IMR-90 (cell line): ENCODE results near the gene RFX6. TPM values are rescaled to one million over a fixed set of nuclear protein-coding genes. Genes with fewer than 3 reads are reported as not detected.

Experiments used
- ATAC-seq: fragments of 200-7000 bp; cut with Tn5 transposase; 2 replicates; pipeline ENCODE4 v1.9.1; 2020; ENCODE audit warnings: low read depth, mild to moderate bottlenecking, moderate library complexity
- BruUV-seq: library from RNA; stranded (reverse); fragments of 400-500 nt; replicated peaks from 2 replicates; lab custom pipeline; 2021; lab: Mats Ljungman, UMichigan
- CTCF ChIA-PET: fragments of 300-600 bp; formaldehyde crosslinking; extraction: SDS; loops from one replicate; lab custom pipeline; 2021; ENCODE audit warnings: antibody characterized with exemption; lab: Yijun Ruan, JAX
- POLR2A ChIA-PET: fragments of 300-600 bp; sonication (Branson Sonifier 250); formaldehyde crosslinking; loops from one replicate; lab custom pipeline; 2022; ENCODE audit warnings: antibody characterized with exemption; ENCODE audit not compliant: unreplicated experiment; lab: Charles Lee
- DNase-seq: peaks from one replicate; pipeline ENCODE4 v3.0.0; 2013
- H2AFZ ChIP-seq: replicated peaks from 2 replicates; pipeline ENCODE3; 2013; ENCODE audit warnings: low read length, mild to moderate bottlenecking; ENCODE audit not compliant: poor library complexity
- H2AK5ac ChIP-seq: 2 replicates; pipeline ENCODE4 v1.6.1; 2013; ENCODE audit warnings: low read depth, low read length, inconsistent platforms
- H2AK9ac ChIP-seq: replicated peaks from 2 replicates; pipeline ENCODE3; 2013; ENCODE audit warnings: mild to moderate bottlenecking, low read depth, low read length, moderate library complexity; ENCODE audit not compliant: poor library complexity
- H2BK120ac ChIP-seq: 2 replicates; pipeline ENCODE4 v1.6.1; 2013; ENCODE audit warnings: low read depth, low read length, inconsistent platforms
- H2BK15ac ChIP-seq: 3 replicates; pipeline ENCODE4 v1.6.1; 2013; ENCODE audit warnings: low read depth, low read length, inconsistent platforms
- H2BK20ac ChIP-seq: 2 replicates; pipeline ENCODE4 v1.6.1; 2013; ENCODE audit warnings: low read depth, mild to moderate bottlenecking, inconsistent platforms, low read length, moderate library complexity
- H2BK5ac ChIP-seq: 2 replicates; pipeline ENCODE4 v1.6.1; 2013; ENCODE audit warnings: mild to moderate bottlenecking, low read depth, low read length, inconsistent platforms; ENCODE audit not compliant: poor library complexity, severe bottlenecking
- H3K14ac ChIP-seq: replicated peaks from 2 replicates; pipeline ENCODE4 v1.6.1; 2013; ENCODE audit warnings: low read depth, low read length, inconsistent platforms
- H3K18ac ChIP-seq: 2 replicates; pipeline ENCODE4 v1.6.1; 2013; ENCODE audit warnings: low read depth, low read length, control low read depth
- H3K23ac ChIP-seq: 2 replicates; pipeline ENCODE4 v1.6.1; 2013; ENCODE audit warnings: low read depth, low read length, inconsistent platforms
- H3K27ac ChIP-seq: 2 replicates; pipeline ENCODE4 v1.5.1; 2013; ENCODE audit warnings: mild to moderate bottlenecking, control low read depth, low read length; ENCODE audit not compliant: insufficient read depth
- H3K27me3 ChIP-seq: 2 replicates; pipeline ENCODE4 v1.6.1; 2013; ENCODE audit warnings: low read length; ENCODE audit not compliant: control insufficient read depth, insufficient read depth
- H3K36me3 ChIP-seq: 2 replicates; pipeline ENCODE4 v1.6.1; 2013; ENCODE audit warnings: low read length, mixed read lengths; ENCODE audit not compliant: control insufficient read depth, insufficient read depth
- H3K4ac ChIP-seq: 2 replicates; pipeline ENCODE4 v1.6.1; 2013; ENCODE audit warnings: low read depth, low read length, inconsistent platforms
- H3K4me1 ChIP-seq: 2 replicates; pipeline ENCODE4 v1.6.1; 2013; ENCODE audit warnings: low read length, mixed read lengths; ENCODE audit not compliant: control insufficient read depth, insufficient read depth
- H3K4me2 ChIP-seq: 2 replicates; pipeline ENCODE4 v1.6.1; 2013; ENCODE audit warnings: low read depth, mild to moderate bottlenecking, control low read depth, low read length, moderate library complexity
- H3K4me3 ChIP-seq: 2 replicates; pipeline ENCODE4 v1.5.1; 2013; ENCODE audit warnings: low read depth, mild to moderate bottlenecking, control low read depth, low read length, moderate library complexity; ENCODE audit not compliant: insufficient read depth
- H3K56ac ChIP-seq: 2 replicates; pipeline ENCODE4 v1.6.1; 2013; ENCODE audit warnings: low read length, inconsistent platforms; ENCODE audit not compliant: insufficient read depth; ENCODE audit errors: extremely low read depth
- H3K79me1 ChIP-seq, 2 experiments: 2 replicates each; pipeline ENCODE4 v1.6.1; 2013; ENCODE audit warnings: low read length in 2 of 2, inconsistent platforms in 1 of 2, low read depth in 1 of 2
- H3K9ac ChIP-seq: 2 replicates; pipeline ENCODE4 v1.6.1; 2013; ENCODE audit warnings: low read depth, low read length, control low read depth
- H3K9me1 ChIP-seq: 2 replicates; pipeline ENCODE4 v1.6.1; 2013; ENCODE audit warnings: low read length, inconsistent platforms; ENCODE audit not compliant: insufficient read depth
- H3K9me3 ChIP-seq: 2 replicates; pipeline ENCODE4 v1.6.1; 2013; ENCODE audit warnings: low read length; ENCODE audit not compliant: control insufficient read depth, insufficient read depth
- H4K20me1 ChIP-seq: 2 replicates; pipeline ENCODE4 v1.6.1; 2013; ENCODE audit warnings: low read length, inconsistent platforms; ENCODE audit not compliant: insufficient read depth
- H4K5ac ChIP-seq: 2 replicates; pipeline ENCODE4 v1.6.1; 2013; ENCODE audit warnings: mild to moderate bottlenecking, low read depth, low read length, control low read depth
- H4K8ac ChIP-seq, 2 experiments: 2 replicates each; pipeline ENCODE4 v1.6.1; 2013; ENCODE audit warnings: low read depth in 2 of 2, low read length in 2 of 2, control low read depth in 1 of 2, inconsistent platforms in 1 of 2
- H4K91ac ChIP-seq: 2 replicates; pipeline ENCODE4 v1.6.1; 2013; ENCODE audit warnings: low read depth, low read length, inconsistent platforms; ENCODE audit not compliant: insufficient read depth
- FOS ChIP-seq: fragments of 150-350 bp; IDR thresholded peaks from 2 replicates; pipeline ENCODE4 v1.6.1; 2016; ENCODE audit warnings: low read depth, low read length
- NFE2L2 ChIP-seq: fragments of 150-350 bp; IDR thresholded peaks from 2 replicates; pipeline ENCODE4 v1.6.1; 2016; ENCODE audit warnings: low read depth, mild to moderate bottlenecking, low read length
- dilution Hi-C: fragments of 300-500 bp; cut with HindIII; formaldehyde crosslinking; loops from one replicate; pipeline ENCODE4 v1.14.3; 2018; ENCODE audit warnings: low sequenced_read_pairs; ENCODE audit not compliant: unreplicated experiment
- in situ Hi-C: fragments of 300-500 bp; cut with MboI; formaldehyde crosslinking; loops from 3 replicates; pipeline ENCODE4 v1.14.3; 2019; ENCODE audit warnings: low sequenced_read_pairs, inconsistent platforms, mixed read lengths
- intact Hi-C: fragments of 100-400 bp; cut with micrococcal nuclease; formaldehyde crosslinking; loops from 2 replicates; pipeline ENCODE4 v1.10.0; 2022
- polyA plus RNA-seq, 3 experiments: library from polyadenylated mRNA; depleted of rRNA; stranded (reverse); fragments of >200 nt; gene quantifications; 2 replicates each; pipeline ENCODE4 v1.2.3, GENCODE V29; 2012; ENCODE audit warnings: low replicate concordance in 1 of 3
- total RNA-seq: library from RNA; depleted of rRNA; stranded (reverse); fragments of >200 nt; gene quantifications from 2 replicates; pipeline ENCODE4 v1.2.3, GENCODE V29; 2012
- TF ChIP-seq, protein P1 (sequence below): conservative IDR thresholded peaks from 2 replicates; pipeline ENCODE4 v1.5.1; 2012; ENCODE audit warnings: mild to moderate bottlenecking, low read depth, low read length, improper control_type of control experiment

Gene RFX6
- total and polyA plus RNA-seq, 2 of the 4 experiments (the other 2 are of a cell fraction): not detected

DNA sequence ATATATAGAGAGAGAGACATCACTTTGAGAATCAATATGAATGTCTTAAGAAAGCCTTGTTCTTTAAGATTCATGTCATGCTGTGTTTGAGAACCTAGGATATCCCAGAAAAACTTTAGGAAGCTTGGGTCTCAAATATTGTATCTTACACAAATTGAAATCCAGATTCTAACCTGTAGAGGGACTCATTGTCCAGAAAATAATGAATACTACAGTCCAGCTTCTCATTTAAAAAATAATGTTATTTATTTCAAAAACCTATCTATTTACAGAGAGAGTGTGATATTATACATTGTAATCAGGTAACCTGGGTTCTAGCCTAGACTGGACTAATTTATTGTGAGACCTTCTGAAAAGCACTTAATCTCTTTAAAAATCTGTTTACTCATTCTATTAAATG, 4.2 kb downstream of the RFX6 start:
- POLR2A ChIA-PET: no interaction called here
- intact Hi-C loops: loop anchor here (5.0 kb wide), 1 partner anchor 86 kb away; no protein-coding TSS in a partner anchor
- H4K91ac ChIP-seq: no peak overlapping the region

More for the DNA sequence above, 4.2 kb downstream of the RFX6 start:
- Histone ChIP-seq H4K8ac (no peak overlapping the region), H4K20me1 (no peaks in the 10 kb centered on the region), H3K23ac (no peak overlapping the region), H2BK20ac (no peak overlapping the region), H3K18ac (no peak overlapping the region), H3K27me3 (peaks cover 14% of the 10 kb centered on the region), H3K4me2 (no peak overlapping the region), H3K14ac (no peak overlapping the region), H3K9me1 (no peaks in the 10 kb centered on the region), H3K4ac (no peak overlapping the region), H3K4me1 (no peaks in the 10 kb centered on the region), H2AK5ac (no peak overlapping the region), H3K27ac (no peak overlapping the region), H3K9ac (no peak overlapping the region), H3K9me3 (no peaks in the 10 kb centered on the region; the same call in 1 of the 2 replicates), H3K4me3 (no peak overlapping the region), H2BK120ac (no peak overlapping the region), H2AFZ (no peak overlapping the region), H2BK5ac (no peak overlapping the region), H2AK9ac (no peak overlapping the region), H3K79me1 (no peaks in the 10 kb centered on the region), H4K5ac (no peak overlapping the region), H3K56ac (no peak overlapping the region), H2BK15ac (no peak overlapping the region), H3K36me3 (no peaks in the 10 kb centered on the region)
- no peak for ATAC-seq
- in situ Hi-C loops: no loop called here
- CTCF ChIA-PET: interaction anchor here (0.6 kb wide), 1 partner anchor 1431 kb away, joined by 6 read pairs; no protein-coding TSS in a partner anchor
- TF ChIP-seq, protein P1, sequence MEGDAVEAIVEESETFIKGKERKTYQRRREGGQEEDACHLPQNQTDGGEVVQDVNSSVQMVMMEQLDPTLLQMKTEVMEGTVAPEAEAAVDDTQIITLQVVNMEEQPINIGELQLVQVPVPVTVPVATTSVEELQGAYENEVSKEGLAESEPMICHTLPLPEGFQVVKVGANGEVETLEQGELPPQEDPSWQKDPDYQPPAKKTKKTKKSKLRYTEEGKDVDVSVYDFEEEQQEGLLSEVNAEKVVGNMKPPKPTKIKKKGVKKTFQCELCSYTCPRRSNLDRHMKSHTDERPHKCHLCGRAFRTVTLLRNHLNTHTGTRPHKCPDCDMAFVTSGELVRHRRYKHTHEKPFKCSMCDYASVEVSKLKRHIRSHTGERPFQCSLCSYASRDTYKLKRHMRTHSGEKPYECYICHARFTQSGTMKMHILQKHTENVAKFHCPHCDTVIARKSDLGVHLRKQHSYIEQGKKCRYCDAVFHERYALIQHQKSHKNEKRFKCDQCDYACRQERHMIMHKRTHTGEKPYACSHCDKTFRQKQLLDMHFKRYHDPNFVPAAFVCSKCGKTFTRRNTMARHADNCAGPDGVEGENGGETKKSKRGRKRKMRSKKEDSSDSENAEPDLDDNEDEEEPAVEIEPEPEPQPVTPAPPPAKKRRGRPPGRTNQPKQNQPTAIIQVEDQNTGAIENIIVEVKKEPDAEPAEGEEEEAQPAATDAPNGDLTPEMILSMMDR: 0 out of 2 replicates have a peak, but pooled peaks have one; percentile 3
- TF ChIP-seq NFE2L2 (no peak), FOS (no peak)
- no TSS peak for BruUV-seq
- DNase-seq: no peak
- dilution Hi-C loops: no loop called here
